Cerebellar cortex (tissue), 1 donor: ENCODE results near the gene GDF9.

Experiments used
- DNase-seq: peaks from one replicate; pipeline ENCODE4 v3.0.0-alpha.2; 2015; ENCODE audit warnings: low spot score

GDF9 gene

DNA sequence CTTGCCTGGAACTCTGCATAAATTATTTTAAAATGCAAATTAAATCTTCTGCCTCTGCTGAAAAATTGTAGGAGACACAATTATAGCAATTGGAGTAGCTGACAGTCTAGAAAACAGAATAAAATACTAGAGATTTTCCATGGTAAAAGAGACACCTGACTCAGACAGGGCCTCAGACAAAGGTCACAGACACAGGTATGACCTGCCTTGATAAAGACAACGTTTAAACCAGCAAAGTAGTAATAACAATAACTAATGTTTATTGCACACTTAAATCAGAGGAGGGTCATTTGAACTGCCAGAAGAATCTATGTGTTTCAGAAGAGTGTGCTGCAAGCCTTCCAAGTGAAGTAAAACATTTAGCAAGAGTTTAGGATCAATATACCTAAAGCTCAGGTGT lies 49.3 kb downstream of the GDF9 start:
- no peak for DNase-seq

- DNase-seq: no peak
These were observed 49.7 kb downstream of the GDF9 start for GRCh38 chr5:132816554-132816953.

- DNase-seq: no peak
These were observed 50.2 kb downstream of the GDF9 start for GRCh38 chr5:132816083-132816482.

- no peak for DNase-seq
These were observed 50.8 kb downstream of the GDF9 start for GRCh38 chr5:132815454-132815853.

DNA sequence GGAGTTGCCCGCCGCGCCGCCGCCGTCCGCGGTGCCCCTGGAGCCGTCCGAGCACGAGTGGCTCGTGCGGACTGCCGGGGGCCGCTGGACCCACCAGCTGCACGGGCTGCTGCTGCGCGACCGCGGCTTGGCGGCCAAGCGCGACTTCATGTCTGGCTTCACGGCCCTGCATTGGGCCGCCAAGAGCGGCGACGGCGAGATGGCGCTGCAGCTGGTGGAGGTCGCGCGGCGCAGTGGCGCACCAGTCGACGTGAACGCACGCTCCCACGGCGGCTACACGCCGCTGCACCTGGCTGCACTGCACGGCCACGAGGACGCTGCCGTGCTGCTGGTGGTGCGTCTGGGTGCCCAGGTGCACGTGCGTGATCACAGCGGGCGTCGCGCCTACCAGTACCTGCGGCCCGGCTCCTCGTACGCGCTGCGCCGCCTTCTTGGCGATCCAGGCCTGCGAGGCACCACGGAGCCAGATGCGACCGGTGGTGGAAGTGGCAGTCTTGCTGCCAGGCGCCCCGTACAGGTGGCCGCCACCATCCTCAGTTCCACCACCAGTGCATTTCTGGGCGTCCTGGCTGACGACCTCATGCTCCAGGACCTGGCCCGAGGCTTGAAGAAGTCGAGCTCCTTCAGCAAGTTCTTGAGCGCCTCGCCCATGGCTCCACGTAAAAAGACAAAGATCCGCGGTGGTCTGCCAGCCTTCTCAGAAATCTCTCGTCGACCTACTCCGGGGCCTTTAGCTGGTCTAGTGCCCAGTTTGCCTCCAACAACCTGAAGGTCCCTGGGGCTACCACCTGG lies 51.6 kb downstream of the GDF9 start:
- no peak for DNase-seq

DNA sequence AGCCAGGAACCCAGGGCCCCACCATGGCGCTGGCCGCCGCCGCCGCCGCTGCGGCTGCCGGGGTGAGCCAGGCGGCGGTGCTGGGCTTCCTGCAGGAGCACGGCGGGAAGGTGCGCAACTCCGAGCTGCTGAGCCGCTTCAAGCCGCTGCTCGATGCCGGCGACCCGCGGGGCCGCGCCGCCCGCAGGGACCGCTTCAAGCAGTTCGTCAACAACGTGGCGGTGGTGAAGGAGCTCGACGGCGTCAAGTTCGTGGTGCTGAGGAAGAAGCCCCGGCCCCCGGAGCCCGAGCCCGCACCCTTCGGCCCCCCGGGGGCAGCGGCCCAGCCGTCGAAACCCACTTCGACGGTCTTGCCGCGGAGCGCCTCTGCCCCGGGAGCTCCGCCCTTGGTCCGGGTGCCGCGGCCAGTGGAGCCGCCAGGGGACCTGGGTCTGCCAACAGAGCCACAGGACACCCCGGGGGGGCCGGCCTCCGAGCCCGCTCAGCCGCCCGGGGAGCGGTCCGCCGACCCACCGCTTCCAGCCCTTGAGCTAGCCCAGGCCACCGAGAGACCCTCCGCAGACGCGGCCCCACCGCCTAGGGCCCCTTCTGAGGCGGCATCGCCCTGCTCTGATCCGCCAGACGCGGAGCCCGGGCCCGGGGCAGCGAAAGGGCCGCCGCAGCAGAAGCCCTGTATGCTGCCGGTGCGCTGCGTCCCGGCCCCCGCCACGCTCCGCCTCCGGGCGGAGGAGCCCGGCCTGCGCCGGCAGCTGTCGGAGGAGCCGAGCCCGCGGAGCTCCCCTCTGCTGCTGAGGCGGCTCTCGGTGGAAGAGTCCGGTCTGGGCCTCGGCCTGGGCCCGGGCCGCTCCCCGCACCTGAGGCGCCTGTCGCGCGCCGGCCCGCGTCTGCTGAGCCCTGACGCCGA lies 52.4 kb downstream of the GDF9 start:
- DNase-seq: peak; percentile 21

DNA sequence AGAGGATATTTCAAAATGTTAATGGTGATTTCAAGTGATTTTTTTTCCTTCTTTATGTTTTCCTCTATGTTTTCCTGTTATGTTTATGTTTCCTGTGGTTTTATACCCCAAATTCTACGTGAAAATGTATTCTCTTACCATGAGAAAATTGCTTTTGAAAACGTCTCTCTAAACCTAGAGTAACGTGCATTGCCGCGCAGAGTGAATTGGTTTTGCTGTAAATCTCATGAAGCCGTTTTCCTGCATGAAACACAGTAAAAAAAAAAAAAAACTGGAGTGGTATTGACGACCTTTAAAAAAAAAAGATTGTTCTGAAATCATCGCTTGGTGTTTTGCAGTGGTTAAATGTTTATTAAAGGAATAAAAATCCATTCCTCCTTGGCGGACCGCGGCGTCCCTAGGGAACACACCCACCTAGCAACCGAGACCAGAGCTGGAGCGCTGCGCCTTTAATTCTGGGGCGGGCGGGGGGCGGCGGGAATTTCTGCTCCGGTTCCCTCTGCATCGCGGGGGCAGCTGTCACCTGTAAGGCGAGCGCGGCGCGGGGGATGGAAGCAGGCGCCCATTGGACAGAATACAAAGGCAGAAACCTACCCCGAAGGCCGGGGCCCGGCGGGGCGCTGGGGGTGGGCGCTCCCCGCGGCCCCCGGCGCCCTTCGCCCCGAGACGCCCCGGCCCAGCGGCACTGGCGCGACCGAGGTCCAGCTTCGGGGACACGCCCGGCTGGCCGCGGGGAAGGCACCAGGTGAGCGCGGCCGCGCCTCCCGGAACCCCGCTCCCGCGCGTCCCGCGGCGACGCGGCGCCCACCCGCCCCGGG lies 53.3 kb downstream of the GDF9 start, which contains the start of gene SOWAHA:
Gene SOWAHA, plus strand, starts transcription at position 522 of the 818 bp plus-strand sequence. CDS start 320 bp downstream, outside the sequence.
- peak; percentile 74 for DNase-seq

DNA sequence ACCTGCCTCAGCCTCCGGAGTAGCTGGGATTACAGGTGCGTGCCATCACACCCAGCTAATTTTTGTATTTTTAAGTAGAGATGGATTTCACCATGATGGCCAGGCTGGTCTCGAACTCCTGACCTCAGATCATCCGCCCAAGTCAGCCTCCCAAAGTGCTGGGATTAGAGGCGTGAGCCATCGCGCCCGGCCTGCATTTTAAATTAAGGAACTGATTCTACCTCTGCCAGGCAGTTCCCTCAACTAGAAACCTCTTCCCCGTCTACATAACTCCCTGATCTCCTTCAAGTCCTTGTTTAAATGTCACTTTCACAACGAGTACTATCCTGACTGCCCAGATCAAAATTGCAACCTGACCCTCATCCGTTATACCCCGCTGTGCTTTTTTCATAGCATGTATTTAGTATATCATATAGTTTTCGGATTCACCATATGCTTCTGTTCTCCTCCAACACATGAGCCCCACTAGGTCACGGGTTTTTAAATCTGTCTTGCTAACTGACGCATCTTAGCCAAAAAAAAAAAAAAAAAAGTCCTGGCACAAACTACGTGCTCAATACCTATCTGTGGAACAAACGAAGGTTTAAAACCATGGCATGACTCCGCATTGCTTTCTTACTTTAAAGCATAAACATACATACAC lies 54.0 kb downstream of the GDF9 start:
- peak; percentile 65 for DNase-seq
